H1 (cell line): Measurements from ENCODE around the gene KIAA0513. TPM values are rescaled to one million over a fixed set of nuclear protein-coding genes. Genes with fewer than 3 reads are reported as not detected.

Experiments
- CTCF ChIA-PET: fragments of 300-600 bp; sonication (Branson Sonifier 250); formaldehyde crosslinking; loops from one replicate; lab custom pipeline; 2021; ENCODE audit not compliant: partially characterized antibody; lab: Charles Lee
- POLR2A ChIA-PET: fragments of 300-600 bp; sonication (Branson Sonifier 250); formaldehyde crosslinking; loops from one replicate; lab custom pipeline; 2021; ENCODE audit warnings: inconsistent platforms; ENCODE audit not compliant: partially characterized antibody; lab: Charles Lee
- DNase-seq, 2 experiments: peaks; one replicate each; pipeline versions ENCODE4 v3.0.0 to v3.0.0-alpha.2; 2010 to 2022; ENCODE audit warnings: low spot score in 2 of 2, low read depth in 1 of 2, mixed read lengths in 1 of 2
- FAIRE-seq: peaks from 2 replicates; lab custom pipeline; 2011; peaks lifted over from hg19 to GRCh38; lab: Jason Lieb, UNC
- H2AFZ ChIP-seq: 2 replicates; pipeline ENCODE4 v1.8.1; 2012; ENCODE audit warnings: low read length, inconsistent platforms
- H2AK5ac ChIP-seq: 2 replicates; pipeline ENCODE4 v1.6.1; 2013; ENCODE audit warnings: low read depth, low read length
- H2BK120ac ChIP-seq: replicated peaks from 2 replicates; pipeline ENCODE3; 2013; ENCODE audit warnings: low read depth, low read length, inconsistent platforms
- H2BK12ac ChIP-seq: 2 replicates; pipeline ENCODE4 v1.6.1; 2013; ENCODE audit warnings: low read depth, low read length
- H2BK15ac ChIP-seq: 2 replicates; pipeline ENCODE4 v1.6.1; 2013; ENCODE audit warnings: low read length
- H2BK20ac ChIP-seq: 2 replicates; pipeline ENCODE4 v1.6.1; 2013; ENCODE audit warnings: low read length
- H2BK5ac ChIP-seq: 2 replicates; pipeline ENCODE4 v1.6.1; 2013; ENCODE audit warnings: low read depth, low read length
- H3K14ac ChIP-seq: 2 replicates; pipeline ENCODE4 v1.6.1; 2013; ENCODE audit warnings: inconsistent platforms; ENCODE audit not compliant: insufficient read length
- H3K18ac ChIP-seq: 2 replicates; pipeline ENCODE4 v1.6.1; 2013; ENCODE audit warnings: low read length; ENCODE audit errors: extremely low read depth
- H3K23ac ChIP-seq: 2 replicates; pipeline ENCODE4 v1.6.1; 2013; ENCODE audit warnings: inconsistent platforms; ENCODE audit not compliant: insufficient read length
- H3K23me2 ChIP-seq: 2 replicates; pipeline ENCODE4 v1.6.1; 2013; ENCODE audit warnings: low read depth, low read length
- H3K27ac ChIP-seq: 2 replicates; pipeline ENCODE4 v1.6.1; 2011; ENCODE audit warnings: low read depth, low read length, inconsistent platforms
- H3K27me3 ChIP-seq, 4 experiments: replicated peaks in 1 of 4; 1 replicate in 1 of 4; 2 replicates in 3 of 4; pipeline versions ENCODE4 v1.6.1 to v1.8.1; 2011 to 2013; ENCODE audit warnings: low read length in 3 of 4, mild to moderate bottlenecking in 3 of 4, inconsistent platforms in 2 of 4, mixed read lengths in 2 of 4, moderate library complexity in 1 of 4; ENCODE audit not compliant: control insufficient read depth in 3 of 4, insufficient read depth in 3 of 4; ENCODE audit errors: extremely low read depth in 1 of 4
- H3K36me3 ChIP-seq, 4 experiments: 2 replicates each; pipeline versions ENCODE4 v1.6.1 to v1.8.1; 2011 to 2013; ENCODE audit warnings: mild to moderate bottlenecking in 4 of 4, low read length in 3 of 4, moderate library complexity in 2 of 4, control low read depth in 1 of 4, inconsistent platforms in 1 of 4; ENCODE audit not compliant: insufficient read depth in 4 of 4, control insufficient read depth in 2 of 4
- H3K4ac ChIP-seq: replicated peaks from 2 replicates; pipeline ENCODE3; 2013; ENCODE audit warnings: low read length, low read depth, mixed read lengths, inconsistent platforms; ENCODE audit not compliant: insufficient read length
- H3K4me1 ChIP-seq, 4 experiments: replicated peaks in 1 of 4; 1 replicate in 1 of 4; 2 replicates in 3 of 4; pipeline versions ENCODE4 v1.6.1 to v1.8.1; 2011 to 2013; ENCODE audit warnings: low read length in 3 of 4, inconsistent platforms in 2 of 4, mixed read lengths in 1 of 4; ENCODE audit not compliant: insufficient read depth in 4 of 4, control insufficient read depth in 3 of 4
- H3K4me2 ChIP-seq, 2 experiments: 2 replicates each; pipeline versions ENCODE4 v1.6.1 to v1.8.1; 2011 to 2013; ENCODE audit warnings: low read depth in 2 of 2, low read length in 2 of 2, control low read depth in 1 of 2, inconsistent platforms in 1 of 2, mild to moderate bottlenecking in 1 of 2; ENCODE audit not compliant: insufficient read depth in 1 of 2
- H3K4me3 ChIP-seq, 4 experiments: fragments of 200-600, 300-600 bp in 1 of 4; sonication (generic), shearing (Covaris generic), sonication (Bioruptor Twin) in 1 of 4; 2 replicates each; pipeline versions ENCODE4 v1.5.1 to v1.8.1; 2011 to 2016; ENCODE audit warnings: low read length in 4 of 4, low read depth in 3 of 4, control low read depth in 2 of 4, inconsistent platforms in 2 of 4, mild to moderate bottlenecking in 2 of 4, mixed read lengths in 1 of 4, moderate library complexity in 1 of 4; ENCODE audit not compliant: insufficient read depth in 2 of 4; ENCODE audit errors: extremely low read depth in 1 of 4
- H3K56ac ChIP-seq: replicated peaks from 2 replicates; pipeline ENCODE3; 2013; ENCODE audit warnings: low read depth, mild to moderate bottlenecking, mixed read lengths, low read length, inconsistent platforms; ENCODE audit not compliant: insufficient read length
- H3K79me1 ChIP-seq: 2 replicates; pipeline ENCODE4 v1.6.1; 2013; ENCODE audit warnings: low read depth, low read length, control low read depth
- H3K79me2 ChIP-seq, 2 experiments: 2 replicates each; pipeline versions ENCODE4 v1.6.1 to v1.8.1; 2012 to 2013; ENCODE audit warnings: low read length in 2 of 2, mild to moderate bottlenecking in 2 of 2, inconsistent platforms in 1 of 2; ENCODE audit not compliant: insufficient read depth in 2 of 2, control insufficient read depth in 1 of 2
- H3K9ac ChIP-seq, 4 experiments: replicated peaks in 1 of 4; 1 replicate in 1 of 4; 2 replicates in 3 of 4; pipeline versions ENCODE4 v1.6.1 to v1.8.1; 2011 to 2013; ENCODE audit warnings: low read depth in 3 of 4, low read length in 3 of 4, control low read depth in 2 of 4, mild to moderate bottlenecking in 2 of 4, moderate library complexity in 2 of 4, inconsistent platforms in 1 of 4; ENCODE audit errors: extremely low read depth in 1 of 4
- H3K9me3 ChIP-seq, 2 experiments: 2 replicates each; pipeline versions ENCODE4 v1.6.1 to v1.8.1; 2012 to 2013; ENCODE audit warnings: mild to moderate bottlenecking in 2 of 2, moderate library complexity in 2 of 2, control low read depth in 1 of 2, inconsistent platforms in 1 of 2, low read depth in 1 of 2, low read length in 1 of 2, mixed read lengths in 1 of 2; ENCODE audit not compliant: insufficient read depth in 2 of 2
- H4K20me1 ChIP-seq, 2 experiments: replicated peaks in 1 of 2; 2 replicates each; pipeline versions ENCODE3 to v1.8.1; 2011 to 2013; ENCODE audit warnings: inconsistent platforms in 2 of 2, low read length in 2 of 2, mild to moderate bottlenecking in 1 of 2; ENCODE audit not compliant: insufficient read depth in 2 of 2, control insufficient read depth in 1 of 2
- H4K5ac ChIP-seq: 2 replicates; pipeline ENCODE4 v1.6.1; 2013; ENCODE audit warnings: low read length, low read depth, mixed read lengths, inconsistent platforms; ENCODE audit not compliant: insufficient read length
- H4K8ac ChIP-seq: 2 replicates; pipeline ENCODE4 v1.8.0; 2013; ENCODE audit warnings: mild to moderate bottlenecking, moderate library complexity, low read length, inconsistent platforms; ENCODE audit not compliant: insufficient read depth; ENCODE audit errors: extremely low read depth
- H4K91ac ChIP-seq: replicated peaks from 2 replicates; pipeline ENCODE3; 2013; ENCODE audit warnings: low read length, mixed read lengths, inconsistent platforms; ENCODE audit not compliant: insufficient read length
- WGBS, 2 experiments: shearing (Covaris generic) in 1 of 2; methylation state at CpG; one replicate each; pipeline versions ENCODE4 v1.1.6 to v1.1.7; 2013 to 2015; ENCODE audit warnings: low lambda C conversion rate in 2 of 2, mixed read lengths in 2 of 2, inconsistent platforms in 1 of 2, low coverage in 1 of 2, missing lambda C conversion rate in 1 of 2; ENCODE audit not compliant: insufficient replicate concordance in 2 of 2, insufficient coverage in 1 of 2, insufficient read length in 1 of 2; ENCODE audit errors: extremely low coverage in 1 of 2, missing lambda C conversion rate in 1 of 2; 5-methylcytosine and 5-hydroxymethylcytosine counted together
- polyA plus RNA-seq, 7 experiments: library from polyadenylated mRNA; depleted of rRNA in 3 of 7; stranded (reverse) in 5 of 7; unstranded in 2 of 7; fragments of >200 nt in 5 of 7; fragments of 200-250 nt in 2 of 7; gene quantifications; 1 replicate in 5 of 7; 2 replicates in 1 of 7; 4 replicates in 1 of 7; pipeline versions ENCODE4 v1.2.1 to v1.2.3, GENCODE V29; 2011 to 2013; ENCODE audit warnings: missing spikeins in 2 of 7, mixed read lengths in 2 of 7
- total RNA-seq: library from RNA; stranded (reverse); fragmentation: NEBNext Ultra II Directional; extraction: Animal tissue kit (Norgen Biotek cat#: 25700); gene quantifications from 2 replicates; pipeline ENCODE4 v1.2.1, GENCODE V29; 2021

KIAA0513 gene
- total and polyA plus RNA-seq, 2 of the 8 experiments (the other 6 are each of a cell fraction or from before 2014, with no cell fraction given): 2.1 to 6.1 TPM

DNA sequence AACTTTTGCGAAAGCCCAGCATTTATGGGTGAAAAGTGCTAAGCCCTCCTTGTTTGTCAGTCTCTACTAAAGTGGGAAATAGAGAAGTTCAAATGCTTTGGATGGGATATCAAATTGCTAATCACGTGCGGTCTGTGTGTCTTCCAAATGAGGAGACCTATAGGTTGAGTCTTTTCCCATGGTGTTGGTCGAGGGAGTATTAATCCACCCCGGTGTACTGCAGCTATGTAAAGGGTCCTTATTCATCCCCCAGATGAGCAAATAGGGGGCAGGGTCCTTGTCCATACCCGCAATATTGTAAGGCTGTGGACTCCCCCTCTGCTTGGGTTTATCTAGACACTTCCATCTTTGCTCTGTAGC is 14.6 kb downstream of the KIAA0513 start:
- no peak overlapping the region for H3K9ac ChIP-seq
- no peak overlapping the region for H2AFZ ChIP-seq
- H3K27ac ChIP-seq: no peak overlapping the region
- H3K79me2 ChIP-seq: no peaks in the 10 kb centered on the region
- H4K91ac ChIP-seq: no peak overlapping the region
- no peaks in the 10 kb centered on the region for H3K9me3 ChIP-seq
- no peaks in the 10 kb centered on the region for H3K36me3 ChIP-seq
- H4K8ac ChIP-seq: no peak overlapping the region
- H3K23me2 ChIP-seq: no peaks in the 10 kb centered on the region
- 88% methylated on average over 6 of the region's 6 CpGs; no CpG with 5 or more reads in 1 of the 2 experiments for WGBS, 2 experiments
- no peak overlapping the region for H3K18ac ChIP-seq
- H3K4ac ChIP-seq: no peak overlapping the region
- H3K56ac ChIP-seq: no peak overlapping the region
- no peaks in the 10 kb centered on the region for H3K4me1 ChIP-seq
- no peak overlapping the region for H2BK5ac ChIP-seq
- no peak overlapping the region for H2BK20ac ChIP-seq
- H2BK15ac ChIP-seq: no peak overlapping the region
- peaks cover 0 to 6% of the 10 kb centered on the region in 2 experiments for H4K20me1 ChIP-seq
- no peak for FAIRE-seq
- H3K79me1 ChIP-seq: no peaks in the 10 kb centered on the region
- H3K4me2 ChIP-seq: no peak overlapping the region
- POLR2A ChIA-PET: no interaction called here
- CTCF ChIA-PET: interaction anchor here (0.9 kb wide), 1 partner anchor 16 kb away, joined by 4 read pairs; no protein-coding TSS in a partner anchor
- H3K23ac ChIP-seq: no peak overlapping the region
- H2AK5ac ChIP-seq: no peak overlapping the region
- no peak overlapping the region for H3K14ac ChIP-seq
- no peak for DNase-seq
- no peaks in the 10 kb centered on the region for H3K27me3 ChIP-seq
- H4K5ac ChIP-seq: no peak overlapping the region
- no peak overlapping the region for H2BK12ac ChIP-seq
- H2BK120ac ChIP-seq: no peak overlapping the region
- H3K4me3 ChIP-seq: no peak overlapping the region
